HG03064 (cell line): ENCODE results near the gene ALDH5A1.
"Not testable (repeated sequence)": the region's sequence is repeated elsewhere in the genome, so short reads cannot be mapped to it uniquely, and the experiment has no call there.

ENCODE experiments used
- ATAC-seq: cut with Tn5 transposase; IDR thresholded peaks from one replicate; pipeline ENCODE4 v1.9.1; 2021; ENCODE audit warnings: low read depth; ENCODE audit not compliant: unreplicated experiment

Gene ALDH5A1

DNA sequence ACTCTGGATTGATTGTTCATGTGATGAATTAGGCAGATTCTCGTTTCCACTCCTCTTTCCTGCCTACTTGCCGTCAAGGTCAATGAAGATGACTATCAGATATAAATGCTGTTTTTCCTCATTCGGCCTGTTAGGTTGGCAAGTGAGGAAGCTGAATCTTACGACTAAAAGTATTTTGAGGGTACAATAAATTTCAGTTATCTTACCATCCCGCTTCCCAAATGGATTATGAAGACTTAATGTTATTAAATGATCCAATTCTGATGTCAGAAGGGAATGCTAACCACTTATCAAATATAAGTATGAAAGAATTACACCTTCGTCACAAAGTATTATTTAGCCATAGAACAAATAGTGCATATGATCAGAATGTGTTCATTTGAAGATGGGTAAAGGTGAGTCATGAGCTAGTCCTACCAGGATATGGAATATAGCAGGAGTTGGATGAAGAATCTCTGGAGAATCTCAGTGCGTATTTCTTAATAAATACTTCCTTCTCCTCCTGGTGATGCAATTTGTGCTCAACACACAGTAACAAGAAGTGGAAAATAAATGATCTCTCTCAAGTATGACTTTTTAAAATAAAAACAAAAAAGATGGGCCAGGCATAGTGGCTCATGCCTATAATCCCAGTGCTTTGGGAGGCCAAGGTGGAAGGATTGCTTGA lies 10.0 kb upstream of the ALDH5A1 start:
- ATAC-seq, result no peak

DNA sequence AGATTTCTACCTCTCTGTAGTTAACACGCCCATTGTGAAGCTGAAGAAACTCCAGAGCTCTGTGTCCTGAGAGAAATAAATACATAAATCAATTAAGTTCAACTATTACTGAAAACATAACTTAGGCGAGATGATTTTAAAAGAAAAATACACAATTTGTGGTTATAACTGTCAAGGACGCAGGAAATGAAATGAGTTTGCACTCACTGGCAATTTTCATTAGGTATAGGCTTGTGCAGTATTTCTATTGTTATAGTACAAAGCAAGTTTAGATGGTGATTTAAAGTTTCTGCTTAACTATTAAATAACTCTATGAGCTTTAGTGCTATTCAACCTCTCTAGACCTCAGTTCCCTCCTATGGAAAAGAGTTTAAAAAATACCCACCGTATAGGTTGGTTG lies 8.7 kb upstream of the ALDH5A1 start:
- ATAC-seq, result no peak

DNA sequence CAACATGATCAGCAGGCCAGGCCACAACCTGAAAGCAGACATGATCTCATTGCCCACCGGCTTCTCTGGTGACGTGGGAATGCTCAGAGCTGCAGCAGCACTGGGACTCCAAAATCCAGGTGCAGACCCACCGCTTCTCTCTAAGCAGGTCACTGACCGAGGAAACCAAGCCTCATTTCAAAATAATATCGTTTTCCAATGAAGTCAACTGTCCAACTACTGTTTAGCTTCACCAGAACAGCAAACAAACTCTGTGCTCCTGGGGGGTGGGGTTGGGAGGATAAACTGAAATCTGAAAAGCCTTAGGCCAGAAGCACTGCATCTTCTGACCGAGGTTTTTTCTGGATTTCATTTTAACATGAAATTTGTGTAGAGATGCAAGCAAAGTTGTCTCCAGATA lies 5.3 kb upstream of the ALDH5A1 start, which contains the start of gene GPLD1:
Gene GPLD1, minus strand, starts transcription at position 109 of the 400 bp plus-strand sequence. Its CDS starts 67 bp downstream, at position 42.
- ATAC-seq, result no peak

DNA sequence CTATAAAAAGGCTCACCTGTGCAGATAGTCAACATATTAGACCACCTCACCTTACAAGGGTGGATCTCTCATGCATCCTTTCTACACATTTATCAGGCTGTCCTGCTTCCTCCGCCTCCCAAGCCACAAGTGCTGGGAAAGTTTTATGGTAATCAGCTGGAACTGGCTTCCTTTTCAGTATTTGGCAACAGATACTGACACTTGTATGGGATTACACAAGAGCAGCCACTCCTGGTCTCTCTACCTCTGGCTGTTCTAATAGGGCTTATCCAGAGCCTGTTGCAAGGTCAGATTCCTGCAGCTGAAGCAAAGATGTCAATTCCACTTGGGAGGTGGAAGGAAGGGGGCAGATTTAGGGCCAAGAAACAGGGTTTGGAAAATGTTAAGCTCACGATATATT lies 4.9 kb upstream of the ALDH5A1 start:
- ATAC-seq, result no peak

DNA sequence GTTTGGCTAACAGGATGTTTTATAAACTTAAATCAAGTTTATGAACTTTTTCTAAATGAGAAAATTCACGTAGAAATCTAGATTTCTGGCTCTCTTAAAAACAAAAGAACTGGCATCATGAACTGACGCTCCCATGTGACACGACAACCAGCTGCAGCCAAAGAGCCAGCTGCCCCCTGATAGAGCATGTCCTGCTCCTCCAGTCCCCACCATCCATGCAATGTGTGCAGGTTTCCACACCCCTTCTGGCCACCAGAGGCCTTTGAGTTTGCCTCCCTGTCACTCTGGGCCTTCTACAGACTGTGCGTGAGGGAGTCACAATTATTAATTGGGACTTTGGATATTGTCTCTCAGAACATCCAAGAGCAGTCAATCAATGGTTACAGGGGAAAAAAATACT lies 3.8 kb upstream of the ALDH5A1 start:
- no peak for ATAC-seq

DNA sequence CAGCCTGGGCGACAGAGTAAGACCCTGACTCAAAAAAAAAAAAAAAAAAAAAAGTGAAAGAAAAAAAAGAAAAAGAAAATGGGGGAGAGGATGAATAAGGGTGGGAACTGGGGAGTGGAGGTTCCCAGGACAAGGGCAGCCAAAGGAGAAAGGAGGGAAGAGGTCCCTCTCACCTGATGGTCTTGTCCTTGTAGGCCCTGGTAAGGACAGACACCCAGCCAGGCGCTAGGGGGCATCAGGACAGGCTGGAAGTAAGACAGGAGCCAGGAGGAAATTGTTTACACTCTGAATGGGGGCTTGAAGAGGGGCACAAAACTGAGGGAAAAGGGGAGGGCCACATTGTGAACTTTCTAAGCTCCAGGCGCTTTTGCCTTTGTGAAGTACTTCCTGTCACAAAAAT lies 2.3 kb upstream of the ALDH5A1 start:
- no peak for ATAC-seq

DNA sequence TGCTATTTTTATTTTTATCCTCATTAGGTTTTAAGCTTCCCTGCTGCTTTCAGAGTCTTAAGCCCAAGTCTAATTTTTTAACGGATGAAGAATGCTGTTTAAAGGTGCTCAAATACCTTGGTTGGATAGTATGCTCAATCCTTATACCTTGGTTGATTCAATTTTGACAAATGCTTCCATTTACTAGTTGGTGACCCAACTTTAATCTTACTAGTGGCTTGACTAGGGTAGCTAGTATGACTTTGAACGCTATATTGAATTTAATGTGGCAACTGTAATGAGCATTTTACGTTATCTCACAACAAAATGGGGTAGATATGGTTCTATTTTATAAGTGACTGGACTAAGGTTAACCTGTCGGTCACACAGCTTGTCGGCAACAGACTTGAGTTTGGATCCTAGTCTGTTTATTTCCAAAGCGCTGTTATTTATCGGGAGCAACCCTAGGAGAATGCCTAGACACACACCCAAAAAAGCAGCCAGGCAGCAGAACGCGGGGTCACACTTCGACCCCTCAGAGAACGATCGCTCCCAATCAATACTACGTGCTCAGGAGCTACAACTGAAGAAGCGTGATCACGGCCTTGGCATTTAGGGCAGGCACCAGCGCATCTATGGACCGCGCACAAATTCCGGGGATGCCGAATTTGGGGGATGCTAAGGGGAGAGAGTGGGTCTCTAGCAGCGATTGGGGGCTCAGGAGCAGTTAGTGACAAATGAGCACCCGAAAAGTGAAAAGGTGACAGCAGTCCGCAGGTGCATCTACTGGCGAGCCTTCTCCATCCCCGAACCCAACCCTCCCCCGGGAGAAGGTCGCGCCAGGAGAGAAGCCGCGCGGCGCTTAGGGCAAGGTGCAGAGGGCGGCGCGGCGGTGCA lies 586 bp upstream of the ALDH5A1 start:
- ATAC-seq, result peak; percentile 4

DNA sequence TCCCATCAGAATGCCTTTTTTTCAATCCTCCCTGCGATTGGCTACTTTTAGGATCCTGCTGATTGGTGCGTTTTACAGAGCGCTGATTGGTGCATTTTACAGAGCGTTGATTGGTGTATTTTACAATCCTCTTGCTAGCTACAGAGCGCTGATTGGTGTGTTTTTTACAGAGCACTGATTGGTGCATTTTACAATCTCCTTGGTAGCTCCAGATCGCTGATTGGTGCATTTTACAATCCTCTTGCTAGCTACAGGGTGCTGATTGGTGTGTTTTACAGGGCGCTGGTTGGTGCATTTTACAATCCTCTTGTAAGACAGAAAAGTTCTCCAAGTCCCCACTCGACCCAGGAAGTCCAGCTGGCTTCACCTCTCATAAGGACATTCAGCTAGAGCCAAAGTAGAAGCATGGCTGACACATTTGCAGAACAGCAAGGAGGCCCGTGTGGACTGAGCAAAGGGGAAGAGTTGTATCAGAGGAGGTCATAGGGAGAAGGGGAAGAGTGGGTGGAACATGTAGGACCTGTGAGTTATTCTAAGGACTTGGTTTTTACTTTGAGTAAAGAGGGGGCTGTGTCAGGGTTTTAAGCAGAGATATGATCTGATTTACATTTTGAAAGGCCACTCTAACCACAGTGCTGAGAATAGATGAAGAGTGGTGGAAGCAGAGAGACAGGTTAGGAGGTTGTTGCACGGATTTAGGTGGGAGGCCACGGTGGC lies 2.6 kb downstream of the ALDH5A1 start:
- ATAC-seq, result no peak

DNA sequence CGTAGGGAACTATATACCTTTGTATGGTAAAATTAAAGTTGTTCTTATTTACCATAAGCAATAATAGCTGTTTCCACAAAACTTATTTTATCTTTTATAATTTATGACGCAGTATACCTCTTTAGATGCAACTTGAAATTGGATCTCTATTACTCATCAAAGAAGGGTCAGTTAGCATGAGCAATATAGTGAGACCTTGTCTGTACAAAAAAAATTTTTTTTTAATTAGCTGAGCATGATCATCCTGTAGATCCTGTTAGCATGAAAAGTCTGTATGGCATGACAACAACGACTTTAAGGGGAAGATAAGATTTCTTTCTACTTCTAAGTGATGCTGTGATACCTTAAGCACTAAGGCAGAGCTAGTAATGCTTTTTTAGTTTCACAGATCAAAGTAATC lies 5.9 kb downstream of the ALDH5A1 start:
- no peak for ATAC-seq

DNA sequence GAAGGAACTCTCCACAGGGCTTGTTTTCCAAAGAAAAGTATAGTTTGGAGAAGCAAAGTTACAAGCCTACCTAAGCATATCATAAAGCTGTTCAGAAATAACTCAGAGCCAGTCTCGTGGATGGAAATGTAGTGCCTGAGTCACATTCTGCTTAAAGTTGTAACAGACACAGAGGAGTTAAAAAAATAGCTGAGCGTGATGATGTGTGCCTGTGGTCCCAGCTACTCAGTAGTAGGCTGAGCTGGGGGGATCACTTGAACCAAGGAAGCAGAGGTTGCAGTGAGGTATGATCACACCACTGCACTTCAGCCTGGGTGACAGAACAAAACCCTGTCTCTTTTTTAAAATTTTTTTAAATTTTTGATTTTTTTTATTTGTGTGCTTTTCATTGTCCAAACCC lies 6.6 kb downstream of the ALDH5A1 start:
- no peak for ATAC-seq

DNA sequence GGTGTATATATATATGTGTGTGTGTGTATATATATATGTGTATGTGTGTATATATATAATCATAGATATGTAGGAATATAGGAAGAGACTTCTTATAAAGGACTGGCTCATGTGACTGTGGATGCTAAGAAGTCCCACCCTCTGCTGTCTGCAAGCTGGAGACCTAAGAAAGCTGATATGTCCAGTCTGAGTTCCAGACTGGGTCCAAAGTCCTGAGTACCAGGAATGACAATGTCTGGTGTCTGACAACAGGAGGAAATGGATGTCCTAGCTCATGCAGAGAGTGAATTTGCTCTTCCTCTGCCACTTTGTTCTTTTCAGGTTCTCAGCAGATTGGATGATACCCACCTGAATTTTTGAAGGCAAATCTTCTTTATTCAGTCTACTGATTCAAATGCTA lies 7.1 kb downstream of the ALDH5A1 start:
- ATAC-seq, result no peak

DNA sequence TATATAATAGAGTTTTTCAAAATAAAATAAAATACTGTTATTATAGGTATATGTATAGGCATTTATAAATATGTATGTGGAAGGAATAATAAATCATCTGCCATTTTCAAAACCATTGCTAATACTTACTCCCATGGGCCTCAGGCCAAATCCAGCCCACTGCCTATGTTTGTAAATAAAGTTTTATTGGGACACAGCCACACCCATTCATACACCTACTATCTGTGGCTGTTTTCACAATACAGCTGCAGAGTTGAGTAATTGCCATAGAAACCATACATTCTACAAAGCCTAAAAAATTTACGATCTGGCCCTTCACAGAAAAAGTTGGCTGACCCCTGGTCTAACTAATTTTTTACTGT lies 9.5 kb downstream of the ALDH5A1 start:
- ATAC-seq, result no peak

DNA sequence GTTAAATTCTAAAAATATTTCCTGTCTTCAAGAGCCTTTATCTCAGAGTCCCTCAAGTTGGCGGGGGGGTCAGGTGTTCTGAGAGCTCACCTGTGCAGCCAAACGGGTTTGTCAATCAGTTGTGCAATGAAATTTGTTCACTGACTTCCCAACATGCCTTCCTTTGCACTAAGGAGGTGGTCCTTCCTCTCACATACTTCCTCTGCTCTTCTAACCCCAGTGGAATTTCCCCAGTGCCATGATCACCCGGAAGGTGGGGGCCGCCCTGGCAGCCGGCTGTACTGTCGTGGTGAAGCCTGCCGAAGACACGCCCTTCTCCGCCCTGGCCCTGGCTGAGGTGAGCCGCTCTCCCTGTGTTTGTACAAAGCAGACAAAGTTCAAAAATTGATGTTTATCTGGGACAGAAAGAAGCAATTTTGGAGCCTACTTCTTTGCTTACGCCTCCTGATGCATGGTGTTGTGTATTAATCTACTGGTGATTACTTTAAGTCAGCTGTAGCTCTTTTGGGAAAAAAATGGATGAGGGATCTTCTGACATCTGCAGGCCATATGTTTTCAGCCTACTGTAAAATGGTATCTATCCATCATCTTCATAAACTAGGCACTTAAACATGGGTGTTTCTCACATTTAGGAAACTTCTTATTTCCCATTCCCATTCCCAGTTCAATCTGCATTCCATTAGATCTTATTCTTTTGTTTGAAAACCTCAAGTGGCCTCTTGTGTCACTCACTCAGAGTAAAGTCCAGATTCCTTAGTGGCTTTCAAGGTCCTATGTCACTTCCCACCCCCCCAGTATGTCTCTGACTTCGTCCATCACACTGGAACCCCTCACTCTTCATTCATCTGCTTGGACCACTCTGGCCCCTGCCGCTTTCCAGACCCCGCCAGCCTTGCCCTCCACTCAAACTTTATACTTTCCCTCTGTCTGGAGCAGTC lies 10.1 kb downstream of the ALDH5A1 start:
- ATAC-seq, result no peak

DNA sequence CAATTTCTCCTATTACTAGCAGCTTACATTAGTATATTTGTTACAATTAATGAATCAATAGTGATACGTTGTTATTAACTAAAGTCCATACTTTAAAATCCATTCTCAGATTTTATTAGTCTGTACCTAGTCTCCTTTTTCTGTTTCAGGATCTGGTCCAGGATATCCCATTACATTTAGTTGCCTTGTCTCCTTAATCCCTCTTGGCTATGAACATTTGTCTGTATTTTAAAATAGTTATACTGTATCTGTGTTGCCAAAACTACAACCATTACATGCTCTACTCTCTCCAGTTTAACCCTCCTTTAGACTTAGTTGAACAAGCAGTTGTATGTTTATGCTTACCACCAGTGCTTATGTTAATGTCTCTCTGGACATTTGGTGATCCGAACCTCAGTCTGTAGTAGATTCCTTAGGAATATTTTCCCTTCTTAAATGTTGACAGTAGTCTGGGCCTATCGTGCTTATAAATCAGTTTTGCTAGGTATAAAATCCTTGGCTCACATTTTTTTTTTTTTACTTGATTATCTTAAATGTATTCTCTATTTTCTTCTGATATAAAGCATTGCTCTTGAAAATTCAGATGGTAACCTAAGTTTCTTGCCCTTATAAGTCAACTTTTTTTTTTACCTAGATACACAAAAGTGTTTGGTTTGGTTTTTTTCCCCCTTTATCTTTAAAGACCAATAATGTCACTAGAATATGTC lies 12.2 kb downstream of the ALDH5A1 start:
- ATAC-seq, result no peak

DNA sequence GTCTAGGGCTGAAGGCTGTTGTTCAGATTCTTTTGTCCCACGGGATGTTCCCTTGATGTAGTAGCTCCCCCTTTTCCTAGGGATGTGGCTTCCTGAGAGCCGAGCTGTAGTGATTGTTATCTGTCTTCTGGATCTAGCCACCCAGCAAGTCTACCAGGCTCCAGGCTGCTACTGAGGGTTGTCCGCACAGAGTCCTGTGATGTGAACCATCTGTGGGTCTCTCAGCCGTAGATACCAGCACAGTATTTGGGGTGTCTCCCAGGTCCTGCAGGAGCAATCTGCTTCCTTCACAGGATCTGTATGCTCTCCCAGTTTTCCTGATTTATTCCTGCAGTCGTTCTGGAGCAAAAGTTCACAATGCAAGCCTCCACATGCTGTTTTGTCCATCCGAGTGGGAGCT lies 17.2 kb downstream of the ALDH5A1 start:
- ATAC-seq, result not testable (repeated sequence)

DNA sequence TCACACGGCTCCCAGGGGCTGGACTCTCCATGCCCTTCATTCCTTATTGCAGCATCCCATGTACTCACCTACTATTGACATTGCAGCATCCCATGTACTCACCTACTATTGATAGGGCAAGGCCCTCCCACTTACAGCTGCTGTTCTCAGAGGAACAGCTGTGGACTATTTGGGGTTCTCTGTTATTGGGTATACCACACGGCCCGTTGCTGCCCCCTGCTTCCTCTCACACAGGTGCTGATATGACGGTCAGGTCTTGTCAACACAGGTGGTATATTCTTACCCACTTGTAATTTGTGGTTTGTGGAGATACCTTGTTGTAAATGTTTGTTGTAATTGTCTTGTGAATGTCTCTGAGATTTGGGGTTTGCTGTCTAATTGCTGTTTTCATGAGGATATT lies 18.8 kb downstream of the ALDH5A1 start:
- ATAC-seq, result no peak

DNA sequence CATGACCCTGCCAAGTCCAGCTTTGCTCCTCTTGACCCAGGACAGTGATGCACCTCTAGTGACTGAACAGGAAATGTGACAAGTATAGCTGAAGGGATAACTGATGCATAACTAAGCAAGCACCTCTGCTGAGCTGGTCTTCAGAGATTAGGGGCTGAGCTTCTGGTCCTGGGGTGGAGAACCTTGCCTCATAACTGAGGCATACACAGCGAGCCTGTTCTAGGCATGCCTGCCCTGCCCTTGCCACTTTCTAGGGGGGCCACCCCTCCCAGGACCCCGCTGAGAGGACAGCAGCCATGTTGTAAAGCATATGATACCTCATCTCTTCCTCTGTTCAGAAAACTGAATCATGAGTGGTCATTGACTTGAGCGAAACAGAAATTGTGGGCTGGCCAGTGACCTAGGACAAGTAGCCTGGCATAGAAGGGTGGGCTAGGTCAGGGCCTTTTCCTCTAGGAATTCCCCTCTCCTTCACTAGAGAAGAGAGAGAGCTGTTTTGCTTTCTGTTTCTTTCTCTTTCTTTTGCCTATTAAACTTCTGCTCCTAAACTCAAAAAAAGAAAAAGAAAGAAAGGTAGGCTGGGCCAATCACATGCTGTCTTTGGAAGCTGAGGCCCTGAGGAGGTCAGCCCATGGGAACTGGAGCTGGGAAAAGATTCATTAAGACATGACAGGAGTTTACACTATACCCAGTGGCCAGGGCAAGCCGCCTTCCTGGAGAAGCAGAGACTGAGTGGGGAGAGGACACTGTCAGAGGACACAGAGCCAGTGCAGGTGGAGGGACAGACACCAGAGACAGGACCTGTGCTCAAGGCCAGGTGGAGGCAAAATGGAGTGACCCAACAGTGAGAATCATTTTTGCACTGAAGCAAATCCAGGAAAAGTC lies 23.1 kb downstream of the ALDH5A1 start:
- ATAC-seq, result peak; percentile 68

DNA sequence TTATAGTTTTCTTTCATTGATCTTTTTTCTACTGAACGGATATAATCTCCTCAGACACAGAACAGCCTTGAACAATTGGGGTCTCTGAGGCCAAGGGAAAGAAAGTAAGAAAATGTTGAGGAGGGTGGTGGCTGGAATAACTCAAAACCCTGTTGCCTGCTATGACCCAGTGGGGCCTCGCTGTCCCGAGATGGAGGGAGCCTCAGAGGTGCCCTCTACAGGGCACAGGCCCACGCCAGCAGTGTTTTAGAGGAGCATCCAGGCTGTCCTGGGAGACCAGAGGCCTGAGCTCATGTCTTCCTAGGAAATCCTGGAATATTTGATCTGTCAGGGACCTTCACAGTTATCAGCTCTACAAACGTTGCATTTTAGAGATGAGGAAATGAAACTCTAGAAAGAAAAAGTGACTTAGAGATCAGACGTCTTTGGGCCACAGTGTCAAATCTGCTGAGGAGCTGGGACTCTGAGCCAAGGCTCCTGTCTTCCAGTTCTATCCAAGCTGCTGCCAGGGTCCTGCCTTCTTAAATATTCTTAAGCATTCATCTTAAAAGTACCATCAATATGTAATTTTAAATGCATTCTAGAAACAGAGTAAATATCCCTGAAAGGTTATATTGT lies 26.3 kb downstream of the ALDH5A1 start:
- ATAC-seq, result peak; percentile 30
